ENCODE measurements around the gene MAPKAP1.

GRCh38 chr9:125745018-125745417 is 38.0 kb upstream of the MAPKAP1 start:
- TF ChIP-seq, protein P1, sequence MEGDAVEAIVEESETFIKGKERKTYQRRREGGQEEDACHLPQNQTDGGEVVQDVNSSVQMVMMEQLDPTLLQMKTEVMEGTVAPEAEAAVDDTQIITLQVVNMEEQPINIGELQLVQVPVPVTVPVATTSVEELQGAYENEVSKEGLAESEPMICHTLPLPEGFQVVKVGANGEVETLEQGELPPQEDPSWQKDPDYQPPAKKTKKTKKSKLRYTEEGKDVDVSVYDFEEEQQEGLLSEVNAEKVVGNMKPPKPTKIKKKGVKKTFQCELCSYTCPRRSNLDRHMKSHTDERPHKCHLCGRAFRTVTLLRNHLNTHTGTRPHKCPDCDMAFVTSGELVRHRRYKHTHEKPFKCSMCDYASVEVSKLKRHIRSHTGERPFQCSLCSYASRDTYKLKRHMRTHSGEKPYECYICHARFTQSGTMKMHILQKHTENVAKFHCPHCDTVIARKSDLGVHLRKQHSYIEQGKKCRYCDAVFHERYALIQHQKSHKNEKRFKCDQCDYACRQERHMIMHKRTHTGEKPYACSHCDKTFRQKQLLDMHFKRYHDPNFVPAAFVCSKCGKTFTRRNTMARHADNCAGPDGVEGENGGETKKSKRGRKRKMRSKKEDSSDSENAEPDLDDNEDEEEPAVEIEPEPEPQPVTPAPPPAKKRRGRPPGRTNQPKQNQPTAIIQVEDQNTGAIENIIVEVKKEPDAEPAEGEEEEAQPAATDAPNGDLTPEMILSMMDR (IDR thresholded peaks at IDR 0.05), result no peak
- TF ChIP-seq POLR2A (IDR thresholded peaks at IDR 0.05), result no peak

Measured in stomach (tissue), 4 donors.